GM10266 (cell line): Measurements from ENCODE around the gene MRPL24.

Source experiments
- DNase-seq: peaks from one replicate; pipeline ENCODE4 v3.0.0; 2012; ENCODE audit errors: extremely low spot score
- CTCF ChIP-seq: IDR thresholded peaks from 2 replicates; pipeline ENCODE4 v1.5.1; 2012; ENCODE audit warnings: mild to moderate bottlenecking, low read depth; ENCODE audit not compliant: control insufficient read depth, insufficient read depth; ENCODE audit errors: missing control alignments

The MRPL24 gene

DNA sequence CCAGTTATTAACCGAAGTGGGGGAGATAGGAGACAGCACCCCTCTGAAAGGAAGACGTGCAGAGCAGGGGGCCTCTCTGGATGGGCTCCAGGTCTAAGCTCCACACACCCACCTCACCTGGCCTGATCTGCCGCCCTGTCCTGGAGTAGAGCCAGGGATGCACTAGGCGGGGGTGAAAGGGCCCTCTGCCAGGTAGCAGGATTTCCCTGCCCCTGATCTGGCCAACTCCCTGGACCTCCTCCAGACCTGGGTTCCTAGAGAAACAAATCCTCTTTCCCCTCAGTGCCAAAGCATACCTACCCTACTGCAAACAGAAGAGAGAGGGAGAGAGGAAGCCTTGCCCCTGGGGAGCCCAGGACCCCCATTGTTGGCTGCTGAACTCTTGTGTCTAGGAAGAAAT, 37.6 kb downstream of the MRPL24 start:
- no peak for TF ChIP-seq CTCF
- DNase-seq, result no peak

DNA sequence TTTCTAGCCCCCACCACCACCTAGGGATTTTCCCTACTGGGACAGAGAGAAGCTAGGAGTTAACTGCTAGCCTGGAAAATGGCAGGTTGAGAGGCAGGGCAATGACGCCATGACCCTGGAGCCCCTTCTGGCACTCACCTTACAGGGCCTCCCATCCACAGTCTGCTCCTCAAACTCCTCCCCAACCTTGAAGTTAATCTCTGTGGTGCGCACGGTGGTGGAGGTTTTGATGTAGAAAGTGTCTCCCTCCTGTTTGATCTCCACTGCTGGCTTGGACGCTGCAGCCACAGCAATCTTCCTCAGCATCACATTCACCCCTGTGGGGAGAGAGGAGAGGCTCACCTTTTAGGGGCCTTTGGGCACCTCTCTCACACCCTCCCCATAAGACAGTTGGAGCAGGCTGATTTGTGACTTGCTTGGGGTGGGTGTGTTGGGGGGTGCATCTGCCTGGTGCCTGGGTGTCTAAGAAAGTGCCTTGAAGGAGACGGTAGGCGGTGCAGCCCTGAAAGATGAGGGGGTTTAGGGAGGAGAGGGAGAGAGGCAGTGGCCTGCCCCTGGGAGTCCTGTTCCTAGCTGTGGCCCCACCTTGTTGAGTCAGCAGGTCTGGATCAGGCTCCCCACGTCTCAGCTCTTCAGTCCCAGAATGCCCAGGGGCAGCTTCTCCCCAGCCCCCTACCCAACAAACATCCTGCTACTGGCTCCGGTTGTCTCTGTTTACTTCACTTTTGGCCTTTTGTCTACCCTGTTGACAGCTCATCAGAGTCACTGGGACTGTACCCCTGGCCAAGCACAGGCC, 40.0 kb downstream of the MRPL24 start:
- no peak for DNase-seq
- TF ChIP-seq CTCF, result no peak

- no peak for DNase-seq
- TF ChIP-seq CTCF, result no peak
Observed at GRCh38 chr1:156698995-156699394, 41.9 kb downstream of the MRPL24 start.

- DNase-seq, result no peak
- TF ChIP-seq CTCF, result no peak
Observed at GRCh38 chr1:156697481-156697880, 43.4 kb downstream of the MRPL24 start.

DNA sequence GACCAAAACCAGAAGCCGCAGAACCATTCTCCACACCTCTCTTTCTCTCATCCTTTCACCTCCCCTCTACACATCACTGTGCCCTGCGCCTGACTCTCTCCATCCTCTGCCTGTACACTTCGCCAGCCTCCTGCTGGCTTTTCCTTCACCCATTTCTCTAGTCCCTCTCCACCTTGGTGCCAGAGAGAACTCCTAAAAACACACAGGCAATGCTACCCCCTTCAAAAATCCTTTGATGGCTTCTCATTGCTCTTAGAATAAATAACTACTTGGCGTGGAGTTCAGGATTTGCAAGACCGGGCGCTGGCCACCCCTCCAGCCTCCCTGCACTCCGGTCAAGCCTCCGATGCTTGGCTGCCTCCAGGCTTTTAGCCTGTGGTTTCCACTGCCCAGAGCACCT, 44.1 kb downstream of the MRPL24 start:
- no peak for TF ChIP-seq CTCF
- no peak for DNase-seq

- TF ChIP-seq CTCF, result no peak
- no peak for DNase-seq
Observed at GRCh38 chr1:156694690-156694962, 46.3 kb downstream of the MRPL24 start.

GRCh38 chr1:156693848-156694689, 46.8 kb downstream of the MRPL24 start:
- no peak for DNase-seq
- no peak for TF ChIP-seq CTCF
